Esophagus muscularis mucosa (tissue), 4 donors: ENCODE results near the gene ANKMY2.

ENCODE experiments used
- CTCF ChIP-seq, 3 experiments: fragments of 200-600 bp in 2 of 3; fragments of 450-650 bp in 1 of 3; sonication (generic) in 2 of 3; IDR thresholded peaks; one replicate each; pipeline ENCODE4 v1.5.1; 2017 to 2019; ENCODE audit warnings: antibody characterized with exemption in 3 of 3, mild to moderate bottlenecking in 2 of 3, moderate library complexity in 1 of 3
- EP300 ChIP-seq: sonication (generic); formaldehyde crosslinking; IDR thresholded peaks from one replicate; pipeline ENCODE4 v1.6.1; 2017; ENCODE audit warnings: antibody characterized with exemption
- POLR2A ChIP-seq: fragments of 450-650 bp; IDR thresholded peaks from one replicate; pipeline ENCODE4 v1.6.1; 2017; ENCODE audit warnings: antibody characterized with exemption, moderate library complexity, mild to moderate bottlenecking, low read depth
- POLR2AphosphoS5 ChIP-seq, 2 donors: sonication (generic); formaldehyde crosslinking; IDR thresholded peaks; one replicate each; pipeline ENCODE4 v1.6.1; 2017; ENCODE audit warnings: antibody characterized with exemption in 2 of 2

DNA sequence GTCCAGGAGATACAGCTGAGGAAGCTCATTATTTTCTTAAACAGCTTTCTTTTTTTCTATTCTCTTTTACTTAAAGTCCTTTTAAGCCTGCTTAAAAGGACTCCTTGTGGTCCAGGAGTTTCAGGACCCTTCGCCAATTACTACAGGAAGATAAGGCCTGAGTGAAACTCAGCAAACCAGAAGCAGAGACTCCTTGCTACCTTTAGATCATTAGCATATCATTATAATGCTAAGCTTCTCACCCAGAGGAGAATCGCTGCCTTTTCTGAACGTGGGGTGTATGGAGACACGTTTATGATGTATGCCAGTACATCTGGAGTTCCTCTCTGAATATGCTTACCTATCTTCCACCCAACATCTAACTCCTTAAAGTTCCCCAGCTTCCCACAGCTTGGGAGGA is 47.5 kb downstream of the ANKMY2 start:
- no peak for TF ChIP-seq CTCF (IDR thresholded peaks at IDR 0.05)
- no peak for TF ChIP-seq EP300
- no peak for TF ChIP-seq POLR2A
- TF ChIP-seq POLR2AphosphoS5 (IDR thresholded peaks at IDR 0.05), result no peak
